NCI-H69 (cell line): ENCODE data around the gene SMC2.

Source experiments
- DNase-seq: peaks from one replicate; lab custom pipeline; 2025; lab: John Stamatoyannopoulos, UW

SMC2 gene

GRCh38 chr9:104093647-104094533, at the start of gene SMC2:
TSS of gene SMC2 (plus strand) at chr9:104094309. CDS start at chr9:104095385, 1,076 bp downstream.
- peak; percentile 98 for DNase-seq

GRCh38 chr9:104068546-104068945, 25.6 kb upstream of the SMC2 start:
- no peak for DNase-seq

GRCh38 chr9:104069288-104069687, 24.8 kb upstream of the SMC2 start:
- DNase-seq = no peak

- no peak for DNase-seq
These were observed 22.5 kb upstream of the SMC2 start for GRCh38 chr9:104071589-104071988.

- no peak for DNase-seq
These were observed 20.9 kb upstream of the SMC2 start for GRCh38 chr9:104073098-104073769.

- no peak for DNase-seq
These were observed 20.4 kb upstream of the SMC2 start for GRCh38 chr9:104073770-104074133.

GRCh38 chr9:104074876-104075275, 19.2 kb upstream of the SMC2 start:
- DNase-seq = no peak

GRCh38 chr9:104075801-104076753, 18.0 kb upstream of the SMC2 start:
- no peak for DNase-seq

- DNase-seq = no peak
These were observed 15.5 kb upstream of the SMC2 start for GRCh38 chr9:104078596-104078995.

GRCh38 chr9:104080983-104081382, 13.1 kb upstream of the SMC2 start:
- peak; percentile 9 for DNase-seq

GRCh38 chr9:104082168-104082567, 11.9 kb upstream of the SMC2 start:
- DNase-seq = no peak

- DNase-seq = peak; percentile 50
These were observed 8.6 kb upstream of the SMC2 start for GRCh38 chr9:104085525-104085924.

- DNase-seq = no peak
These were observed 6.2 kb upstream of the SMC2 start for GRCh38 chr9:104087894-104088293.

GRCh38 chr9:104088416-104088815, 5.7 kb upstream of the SMC2 start:
- DNase-seq = no peak

GRCh38 chr9:104090578-104090977, 3.5 kb upstream of the SMC2 start:
- peak; percentile 75 for DNase-seq

GRCh38 chr9:104091116-104091515, 3.0 kb upstream of the SMC2 start:
- DNase-seq = peak; percentile 91

GRCh38 chr9:104091708-104092107, 2.4 kb upstream of the SMC2 start:
- DNase-seq = peak; percentile 96

GRCh38 chr9:104092192-104092591, 1.9 kb upstream of the SMC2 start:
- no peak for DNase-seq

- DNase-seq = peak; percentile 65
These were observed 1.1 kb upstream of the SMC2 start for GRCh38 chr9:104092875-104093600.

GRCh38 chr9:104094534-104095015, 466 bp downstream of the SMC2 start:
- DNase-seq = no peak

GRCh38 chr9:104099630-104100029, 5.5 kb downstream of the SMC2 start:
- no peak for DNase-seq
